Panc1 (cell line): ENCODE measurements around the gene DRC3.

Experiments
- POLR2AphosphoS5 ChIP-seq: IDR thresholded peaks from 2 replicates; pipeline ENCODE4 v1.6.1; 2012; ENCODE audit warnings: mild to moderate bottlenecking, low read depth, low read length, moderate library complexity
- SIN3A ChIP-seq: IDR thresholded peaks from 2 replicates; pipeline ENCODE4 v1.6.1; 2012; ENCODE audit warnings: low read depth, mild to moderate bottlenecking, low read length, moderate library complexity, borderline replicate concordance; ENCODE audit not compliant: insufficient read depth
- TF ChIP-seq, protein P1 (sequence below): fragments of 450-650 bp; IDR thresholded peaks from 2 replicates; pipeline ENCODE4 v1.5.1; 2017; ENCODE audit warnings: mild to moderate bottlenecking
- TF ChIP-seq, protein P2 (sequence below), 2 experiments: IDR thresholded peaks; 2 replicates each; pipeline ENCODE4 v1.6.1; 2011 to 2012; ENCODE audit warnings: low read depth in 2 of 2, control low read depth in 1 of 2, low read length in 1 of 2, mild to moderate bottlenecking in 1 of 2, moderate library complexity in 1 of 2; ENCODE audit not compliant: insufficient read depth in 1 of 2

DNA sequence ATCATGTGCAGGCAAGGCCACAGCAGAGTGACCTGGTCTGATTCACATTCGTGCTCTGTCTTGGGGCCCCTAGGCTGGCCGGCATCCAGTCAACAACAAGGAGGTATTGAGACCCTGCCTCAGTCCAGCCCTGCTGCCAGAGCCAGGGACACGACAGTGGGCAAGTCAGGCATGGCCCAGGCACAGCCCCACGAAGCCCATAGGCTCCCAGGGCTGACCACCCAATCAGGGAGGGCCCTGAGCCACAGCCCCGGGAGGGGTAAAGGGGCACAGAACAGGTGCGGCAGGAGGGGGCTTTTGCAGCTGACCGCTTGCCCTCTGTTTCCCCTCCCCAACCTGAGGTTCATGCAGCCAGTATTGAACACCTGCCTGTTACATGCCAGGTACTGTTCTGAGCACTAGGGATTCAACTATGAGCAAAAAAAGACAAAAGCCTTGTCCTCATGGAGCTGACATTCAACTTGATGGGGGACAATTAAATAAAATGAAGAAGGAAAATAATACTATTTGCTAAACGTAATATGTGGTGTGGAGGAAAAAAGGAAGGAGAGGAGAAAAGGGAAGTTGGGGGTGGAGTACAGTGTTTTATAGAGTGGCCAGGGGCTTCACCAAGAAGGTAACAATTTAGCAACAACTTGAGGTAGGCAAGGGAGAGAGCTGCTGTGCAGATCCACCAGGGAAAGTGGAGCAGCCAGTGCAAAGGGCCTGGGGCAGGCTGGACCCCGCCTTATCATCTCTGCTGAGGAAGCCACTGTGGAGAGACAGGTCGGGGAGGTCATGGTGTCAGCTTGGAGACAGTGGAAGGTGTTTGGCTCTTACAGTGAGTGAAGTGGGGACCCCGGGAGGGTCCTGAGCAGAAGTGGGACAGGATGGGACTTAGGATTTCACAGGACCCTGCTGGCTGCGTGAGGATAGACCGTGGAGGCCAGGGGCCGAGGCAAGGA lies 6.1 kb downstream of the DRC3 start:
- TF ChIP-seq, protein P1, sequence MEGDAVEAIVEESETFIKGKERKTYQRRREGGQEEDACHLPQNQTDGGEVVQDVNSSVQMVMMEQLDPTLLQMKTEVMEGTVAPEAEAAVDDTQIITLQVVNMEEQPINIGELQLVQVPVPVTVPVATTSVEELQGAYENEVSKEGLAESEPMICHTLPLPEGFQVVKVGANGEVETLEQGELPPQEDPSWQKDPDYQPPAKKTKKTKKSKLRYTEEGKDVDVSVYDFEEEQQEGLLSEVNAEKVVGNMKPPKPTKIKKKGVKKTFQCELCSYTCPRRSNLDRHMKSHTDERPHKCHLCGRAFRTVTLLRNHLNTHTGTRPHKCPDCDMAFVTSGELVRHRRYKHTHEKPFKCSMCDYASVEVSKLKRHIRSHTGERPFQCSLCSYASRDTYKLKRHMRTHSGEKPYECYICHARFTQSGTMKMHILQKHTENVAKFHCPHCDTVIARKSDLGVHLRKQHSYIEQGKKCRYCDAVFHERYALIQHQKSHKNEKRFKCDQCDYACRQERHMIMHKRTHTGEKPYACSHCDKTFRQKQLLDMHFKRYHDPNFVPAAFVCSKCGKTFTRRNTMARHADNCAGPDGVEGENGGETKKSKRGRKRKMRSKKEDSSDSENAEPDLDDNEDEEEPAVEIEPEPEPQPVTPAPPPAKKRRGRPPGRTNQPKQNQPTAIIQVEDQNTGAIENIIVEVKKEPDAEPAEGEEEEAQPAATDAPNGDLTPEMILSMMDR = no peak
- TF ChIP-seq POLR2AphosphoS5 (no peak), SIN3A (no peak)
- TF ChIP-seq, protein P2, sequence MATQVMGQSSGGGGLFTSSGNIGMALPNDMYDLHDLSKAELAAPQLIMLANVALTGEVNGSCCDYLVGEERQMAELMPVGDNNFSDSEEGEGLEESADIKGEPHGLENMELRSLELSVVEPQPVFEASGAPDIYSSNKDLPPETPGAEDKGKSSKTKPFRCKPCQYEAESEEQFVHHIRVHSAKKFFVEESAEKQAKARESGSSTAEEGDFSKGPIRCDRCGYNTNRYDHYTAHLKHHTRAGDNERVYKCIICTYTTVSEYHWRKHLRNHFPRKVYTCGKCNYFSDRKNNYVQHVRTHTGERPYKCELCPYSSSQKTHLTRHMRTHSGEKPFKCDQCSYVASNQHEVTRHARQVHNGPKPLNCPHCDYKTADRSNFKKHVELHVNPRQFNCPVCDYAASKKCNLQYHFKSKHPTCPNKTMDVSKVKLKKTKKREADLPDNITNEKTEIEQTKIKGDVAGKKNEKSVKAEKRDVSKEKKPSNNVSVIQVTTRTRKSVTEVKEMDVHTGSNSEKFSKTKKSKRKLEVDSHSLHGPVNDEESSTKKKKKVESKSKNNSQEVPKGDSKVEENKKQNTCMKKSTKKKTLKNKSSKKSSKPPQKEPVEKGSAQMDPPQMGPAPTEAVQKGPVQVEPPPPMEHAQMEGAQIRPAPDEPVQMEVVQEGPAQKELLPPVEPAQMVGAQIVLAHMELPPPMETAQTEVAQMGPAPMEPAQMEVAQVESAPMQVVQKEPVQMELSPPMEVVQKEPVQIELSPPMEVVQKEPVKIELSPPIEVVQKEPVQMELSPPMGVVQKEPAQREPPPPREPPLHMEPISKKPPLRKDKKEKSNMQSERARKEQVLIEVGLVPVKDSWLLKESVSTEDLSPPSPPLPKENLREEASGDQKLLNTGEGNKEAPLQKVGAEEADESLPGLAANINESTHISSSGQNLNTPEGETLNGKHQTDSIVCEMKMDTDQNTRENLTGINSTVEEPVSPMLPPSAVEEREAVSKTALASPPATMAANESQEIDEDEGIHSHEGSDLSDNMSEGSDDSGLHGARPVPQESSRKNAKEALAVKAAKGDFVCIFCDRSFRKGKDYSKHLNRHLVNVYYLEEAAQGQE (IDR thresholded peaks at IDR 0.05; ENCODE audit: insufficient read depth in 1 of 2, low read depth in 2 of 2, low read length in 1 of 2) = no peak
